ENCODE measurements around the gene GPHB5.

The GPHB5 gene

GRCh38 chr14:63318835-63319234 is at the start of gene GPHB5:
TSS of gene GPHB5 (minus strand) at chr14:63318935. CDS start at chr14:63317849, 1,086 bp downstream.
- DNase-seq (ENCODE audit: extremely low read depth, low read depth), result no peak
- no peak for TF ChIP-seq CTCF (IDR thresholded peaks at IDR 0.05; ENCODE audit: low read depth, low read length)

GRCh38 chr14:63367742-63368364 is 49.1 kb upstream of the GPHB5 start:
- no peak for DNase-seq (ENCODE audit: extremely low read depth, low read depth)
- no peak for TF ChIP-seq CTCF (IDR thresholded peaks at IDR 0.05; ENCODE audit: low read depth, low read length)

GRCh38 chr14:63362389-63362819 is 43.7 kb upstream of the GPHB5 start:
- TF ChIP-seq CTCF (IDR thresholded peaks at IDR 0.05; ENCODE audit: low read depth, low read length), result no peak
- DNase-seq (ENCODE audit: extremely low read depth, low read depth), result no peak

GRCh38 chr14:63361790-63362189 is 43.1 kb upstream of the GPHB5 start:
- TF ChIP-seq CTCF (IDR thresholded peaks at IDR 0.05; ENCODE audit: low read depth, low read length), result no peak; the same call in 1 of the 2 replicates
- no peak for DNase-seq (ENCODE audit: extremely low read depth, low read depth)

GRCh38 chr14:63357841-63358240 is 39.1 kb upstream of the GPHB5 start:
- DNase-seq (ENCODE audit: extremely low read depth, low read depth), result no peak
- no peak for TF ChIP-seq CTCF (IDR thresholded peaks at IDR 0.05; ENCODE audit: low read depth, low read length)

- DNase-seq (ENCODE audit: extremely low read depth, low read depth), result no peak
- TF ChIP-seq CTCF (IDR thresholded peaks at IDR 0.05; ENCODE audit: low read depth, low read length), result no peak
These were observed 27.1 kb upstream of the GPHB5 start for GRCh38 chr14:63345826-63346225.

GRCh38 chr14:63344336-63344735 is 25.6 kb upstream of the GPHB5 start:
- DNase-seq (ENCODE audit: extremely low read depth, low read depth), result no peak
- TF ChIP-seq CTCF (IDR thresholded peaks at IDR 0.05; ENCODE audit: low read depth, low read length), result no peak

All from AG09319 (cell line).